Endometrial microvascular endothelial cells (primary cell): ENCODE measurements around the gene AKIP1. TPM values are rescaled to one million over a fixed set of nuclear protein-coding genes. Genes with fewer than 3 reads are reported as not detected.
"Not testable (repeated sequence)": the region's sequence is repeated elsewhere in the genome, so short reads cannot be mapped to it uniquely, and the experiment has no call there.

Source experiments
- in situ Hi-C: cut with HindIII; loops from 2 replicates; pipeline ENCODE4 v1.10.0; 2017; ENCODE audit warnings: low sequenced_read_pairs, low pct_unique_long_range_greater_than_20kb; ENCODE audit errors: inconsistent ontology term
- total RNA-seq: library from RNA; depleted of rRNA; stranded (reverse); fragments of >200 nt; gene quantifications from one replicate; pipeline ENCODE4 v1.2.3, GENCODE V29; 2015; ENCODE audit errors: inconsistent ontology term

Gene AKIP1, protein sequence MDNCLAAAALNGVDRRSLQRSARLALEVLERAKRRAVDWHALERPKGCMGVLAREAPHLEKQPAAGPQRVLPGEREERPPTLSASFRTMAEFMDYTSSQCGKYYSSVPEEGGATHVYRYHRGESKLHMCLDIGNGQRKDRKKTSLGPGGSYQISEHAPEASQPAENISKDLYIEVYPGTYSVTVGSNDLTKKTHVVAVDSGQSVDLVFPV
- total RNA-seq, result 28.6 TPM

- in situ Hi-C loops, result no loop called here
These were observed at the start of gene AKIP1 for GRCh38 chr11:8911029-8911823. Gene AKIP1 (plus strand): TSS chr11:8911189. CDS start chr11:8911450, 261 bp downstream.

DNA sequence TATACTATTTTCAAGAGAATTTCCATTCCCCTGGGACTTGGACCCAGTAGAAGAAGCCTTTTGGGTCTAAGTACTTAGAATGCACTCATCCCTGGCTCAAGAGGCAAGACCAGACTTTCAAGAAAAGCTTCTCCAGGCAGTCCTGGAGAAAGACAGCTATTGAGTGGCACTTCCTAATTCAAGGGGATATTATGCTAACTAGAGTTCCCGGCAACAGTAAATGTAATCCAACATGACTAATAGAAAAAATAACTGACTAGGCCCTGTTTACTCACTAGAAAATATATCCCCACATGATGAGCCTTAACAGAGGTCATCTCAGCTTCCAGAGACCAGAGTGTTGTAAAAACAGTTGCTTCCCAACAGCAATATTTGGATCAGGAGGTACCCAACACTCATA is 47.2 kb upstream of the AKIP1 start:
- in situ Hi-C loops, result no loop called here

- in situ Hi-C loops, result no loop called here
These were observed 45.7 kb upstream of the AKIP1 start for GRCh38 chr11:8865304-8865703.

DNA sequence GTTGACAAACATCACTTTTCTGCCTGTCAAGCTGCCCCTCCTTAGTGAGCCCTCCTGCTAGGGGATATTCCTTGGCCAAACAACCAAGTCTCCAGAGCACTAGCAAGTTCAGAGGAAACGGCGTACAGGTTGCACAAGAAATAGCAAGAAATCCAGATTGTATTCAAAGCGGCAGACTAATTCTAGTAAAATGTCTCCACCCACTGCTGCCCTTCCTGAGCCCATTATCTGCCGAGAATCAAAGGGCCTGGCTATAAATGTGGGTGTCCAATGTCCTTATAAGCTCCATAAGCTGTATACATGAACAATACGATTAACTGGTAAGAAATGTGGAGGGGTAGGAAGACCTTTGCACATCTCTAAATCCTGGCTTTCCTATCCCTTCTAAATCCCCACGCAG is 44.0 kb upstream of the AKIP1 start:
- in situ Hi-C loops, result no loop called here

- in situ Hi-C loops, result no loop called here
These were observed 42.9 kb upstream of the AKIP1 start for GRCh38 chr11:8867931-8868631.

- in situ Hi-C loops, result no loop called here
These were observed 40.4 kb upstream of the AKIP1 start for GRCh38 chr11:8870411-8871170.

- in situ Hi-C loops, result no loop called here
These were observed 39.7 kb upstream of the AKIP1 start for GRCh38 chr11:8871171-8871775.

DNA sequence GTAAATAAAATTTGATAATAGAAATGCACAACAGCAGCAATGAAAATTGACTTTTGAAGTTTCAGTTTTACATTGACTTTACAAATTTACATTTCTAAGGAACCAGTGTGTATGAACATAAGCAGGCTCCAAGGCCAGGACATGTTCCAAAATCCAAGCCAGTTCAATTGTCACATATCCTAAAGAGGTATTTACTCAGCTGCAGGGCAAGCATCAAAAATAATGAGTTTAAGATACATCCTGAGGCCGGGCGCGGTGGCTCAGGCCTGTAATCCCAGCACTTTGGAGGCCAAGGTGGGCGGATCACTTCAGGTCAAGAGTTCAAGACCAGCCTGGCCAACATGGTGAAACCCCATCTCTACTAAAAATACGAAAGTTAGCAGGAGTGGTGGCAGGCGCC is 39.0 kb upstream of the AKIP1 start:
- in situ Hi-C loops, result no loop called here

DNA sequence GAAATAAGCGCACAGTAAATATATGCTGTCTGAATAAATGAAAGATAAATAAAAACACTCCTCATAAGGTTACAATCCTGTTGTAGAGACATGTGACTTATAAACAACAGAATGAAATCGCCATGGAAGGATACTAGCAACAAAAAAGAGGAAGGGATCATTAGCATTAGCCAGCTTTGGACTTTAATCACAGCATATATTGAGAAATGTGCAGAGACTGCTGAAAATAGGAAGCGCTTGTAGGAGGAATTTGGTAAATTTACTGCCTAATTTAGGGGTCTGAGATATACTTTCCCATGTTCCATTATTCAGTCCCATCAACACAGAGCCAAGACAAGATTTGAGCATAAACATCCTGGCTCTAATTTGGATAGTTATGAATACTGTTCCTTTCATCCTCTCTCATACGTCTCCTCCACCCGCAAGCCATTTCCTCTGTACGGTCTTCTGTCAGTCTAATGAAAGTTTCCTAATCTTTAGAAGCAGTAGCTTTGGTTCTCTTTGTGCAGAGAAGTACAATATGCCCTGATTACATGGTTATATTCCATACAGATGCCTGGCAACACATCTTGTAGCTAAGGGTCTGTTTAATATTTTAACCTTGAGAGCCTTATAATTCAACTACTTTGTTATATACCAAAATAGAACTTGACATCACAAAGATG is 37.1 kb upstream of the AKIP1 start:
- in situ Hi-C loops, result no loop called here

GRCh38 chr11:8878771-8879170 is 32.2 kb upstream of the AKIP1 start:
- in situ Hi-C loops, result no loop called here

DNA sequence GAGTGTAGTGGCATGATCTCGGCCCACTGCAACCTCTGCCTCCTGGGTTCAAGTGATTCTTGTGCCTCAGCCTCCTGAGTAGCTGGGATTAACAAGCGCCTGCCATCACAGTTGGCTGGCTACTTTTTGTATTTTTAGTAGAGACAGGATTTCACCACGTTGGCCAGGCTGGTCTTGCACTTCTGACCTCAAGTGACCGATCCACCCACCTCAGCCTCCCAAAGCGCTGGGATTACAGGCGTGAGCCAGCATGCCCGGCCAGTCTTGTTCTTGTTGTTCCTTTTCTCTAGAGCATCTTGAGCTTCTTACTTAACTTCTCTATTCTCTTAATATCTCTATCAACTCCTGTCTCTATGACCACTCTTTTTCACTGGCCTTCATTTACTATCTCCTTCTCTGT is 29.4 kb upstream of the AKIP1 start:
- in situ Hi-C loops, result not testable (repeated sequence)

DNA sequence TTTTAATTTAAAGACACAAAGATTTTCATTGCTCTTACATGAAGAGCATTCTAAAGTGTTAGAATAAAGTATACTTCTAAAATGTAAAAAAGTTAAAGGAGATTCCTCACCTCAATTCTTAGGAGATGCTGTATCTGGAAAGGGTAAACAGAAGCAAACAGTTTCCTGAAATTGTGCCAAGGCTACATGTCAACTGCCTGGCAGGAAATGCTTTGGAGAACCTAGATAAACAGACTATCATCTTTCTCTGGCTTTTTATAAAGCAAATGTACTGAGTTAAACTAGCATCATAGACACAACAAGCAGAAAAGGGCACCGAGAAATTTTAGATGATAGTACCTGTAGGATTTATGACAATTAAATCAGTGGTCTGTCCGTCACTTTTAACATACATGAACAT is 24.7 kb upstream of the AKIP1 start:
- in situ Hi-C loops, result no loop called here

DNA sequence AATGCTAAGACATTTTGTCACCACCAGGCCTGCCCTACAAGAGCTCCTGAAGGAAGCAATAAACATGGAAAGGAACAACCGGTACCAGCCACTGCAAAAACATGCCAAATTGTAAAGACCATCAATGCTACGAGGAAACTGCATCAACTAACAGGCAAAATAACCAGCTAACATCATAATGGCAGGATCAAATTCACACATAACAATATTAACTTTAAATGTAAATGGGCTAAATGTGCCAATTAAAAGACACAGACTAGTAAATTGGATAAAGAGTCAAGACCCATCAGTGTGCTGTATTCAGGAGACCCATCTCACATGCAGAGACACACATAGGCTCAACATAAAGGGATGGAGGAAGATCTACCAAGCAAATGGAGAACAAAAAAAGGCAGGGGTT is 19.8 kb upstream of the AKIP1 start:
- in situ Hi-C loops, result not testable (repeated sequence)

DNA sequence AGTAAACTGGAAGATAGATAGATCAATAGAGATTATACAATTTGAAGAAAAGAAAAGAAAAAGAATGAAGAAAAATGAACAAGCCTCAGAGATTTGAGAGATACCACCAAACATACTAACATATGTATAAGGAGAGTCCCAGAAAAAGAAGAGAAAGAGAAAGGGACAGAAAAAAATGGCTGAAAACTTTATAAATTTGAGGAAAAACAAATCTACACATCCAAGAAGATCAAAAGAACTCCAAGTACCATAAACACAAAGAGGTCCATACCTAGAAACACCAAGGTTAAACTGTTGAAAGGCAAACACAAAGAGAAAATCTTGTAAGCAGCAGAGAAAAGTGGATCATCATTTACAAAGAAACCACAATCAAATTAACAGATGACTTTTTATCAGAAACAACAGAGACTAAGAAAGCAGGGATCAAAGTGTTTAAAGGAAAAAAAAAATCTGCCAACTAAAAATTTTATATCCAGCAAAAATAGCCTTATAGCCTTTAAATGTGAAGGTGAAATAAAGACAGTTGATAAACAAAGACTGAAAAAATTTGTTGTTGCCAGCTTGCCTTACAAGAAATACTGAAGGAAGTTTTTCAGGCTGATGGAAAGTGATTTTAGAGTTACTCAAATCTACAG is 11.8 kb upstream of the AKIP1 start:
- in situ Hi-C loops, result no loop called here

DNA sequence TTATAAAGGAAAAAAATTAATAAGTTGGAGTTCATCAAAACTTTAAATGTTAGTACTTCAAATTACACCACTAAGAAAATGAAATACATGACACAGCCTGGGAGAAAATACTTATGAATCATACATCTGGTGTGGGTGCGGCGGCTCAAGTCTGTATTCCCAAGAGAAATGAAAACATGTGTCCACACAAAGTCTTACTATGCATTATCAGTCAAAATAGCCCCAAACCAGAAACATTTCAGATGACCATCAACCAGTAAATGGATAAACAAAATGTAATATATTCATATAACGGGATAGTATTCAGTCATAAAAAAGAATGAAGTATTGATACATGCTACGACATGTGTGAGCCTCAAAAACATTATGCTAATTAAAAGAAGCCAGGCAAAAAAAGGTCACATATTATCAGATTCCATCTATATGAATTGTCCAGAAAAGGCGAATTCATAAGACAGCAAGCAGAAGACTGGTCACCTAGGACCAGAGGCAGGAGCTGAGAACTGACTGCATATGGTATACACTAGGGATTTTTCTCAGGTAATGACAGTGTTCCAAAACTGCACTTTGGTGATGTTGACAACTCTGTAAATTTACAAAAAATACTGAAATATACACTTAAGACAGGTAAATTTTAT is 5.3 kb upstream of the AKIP1 start:
- in situ Hi-C loops, result no loop called here

GRCh38 chr11:8907116-8907515 is 3.9 kb upstream of the AKIP1 start:
- in situ Hi-C loops, result no loop called here

- in situ Hi-C loops, result no loop called here
These were observed 2.9 kb upstream of the AKIP1 start for GRCh38 chr11:8908099-8908498.

DNA sequence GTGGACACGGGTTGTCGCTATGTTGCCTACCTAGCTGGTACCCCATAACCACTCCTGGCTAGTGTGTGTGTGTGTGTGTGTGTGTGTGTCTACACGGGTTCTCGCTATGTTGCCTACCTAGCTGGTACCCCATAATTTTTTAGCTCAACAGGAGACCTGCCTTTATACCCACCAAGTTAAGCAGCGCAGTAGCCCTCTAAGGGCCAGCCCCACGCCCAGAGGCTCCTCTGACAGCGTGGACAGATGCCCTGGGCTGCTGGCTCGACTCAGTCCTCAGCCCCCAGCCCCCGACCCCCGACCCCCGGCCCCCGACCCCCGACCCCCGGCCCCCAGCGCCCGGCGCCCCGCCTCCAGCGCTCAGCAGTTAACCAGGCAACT is 351 bp upstream of the AKIP1 start:
- in situ Hi-C loops, result no loop called here
